Fibroblast of skin of left quadriceps (primary cell): ENCODE results near the gene APOL6.
A peak's percentile ranks its signal among the peaks of the same experiment; 100 is the strongest.
"Not testable (repeated sequence)": the region's sequence is repeated elsewhere in the genome, so short reads cannot be mapped to it uniquely, and the experiment has no call there.

ENCODE experiments used
- DNase-seq, 2 experiments: peaks; one replicate each; pipeline ENCODE4 v3.0.0-alpha.2; 2013; ENCODE audit warnings: low read depth in 2 of 2

Gene APOL6

GRCh38 chr22:35677460-35678187 is 29.4 kb downstream of the APOL6 start:
- no peak for DNase-seq

GRCh38 chr22:35678836-35679235 is 30.6 kb downstream of the APOL6 start:
- DNase-seq = no peak

- DNase-seq = not testable (repeated sequence)
Observed at GRCh38 chr22:35679492-35679891, 31.2 kb downstream of the APOL6 start.

- no peak for DNase-seq
Observed at GRCh38 chr22:35681454-35682052, 33.3 kb downstream of the APOL6 start.

- DNase-seq = no peak
Observed at GRCh38 chr22:35683560-35683959, 35.3 kb downstream of the APOL6 start.

- DNase-seq = peak in 1 of 2 experiments; percentile 18
Observed at GRCh38 chr22:35684270-35684700, 36.0 kb downstream of the APOL6 start.

- DNase-seq = no peak
Observed at GRCh38 chr22:35684732-35685131, 36.5 kb downstream of the APOL6 start.

GRCh38 chr22:35685731-35686130 is 37.5 kb downstream of the APOL6 start:
- no peak for DNase-seq

GRCh38 chr22:35686298-35686697 is 38.1 kb downstream of the APOL6 start:
- DNase-seq = no peak

GRCh38 chr22:35687461-35687860 is 39.2 kb downstream of the APOL6 start:
- no peak for DNase-seq

GRCh38 chr22:35688913-35689675 is 40.8 kb downstream of the APOL6 start:
- DNase-seq = no peak

- no peak for DNase-seq
Observed at GRCh38 chr22:35690001-35690400, 41.8 kb downstream of the APOL6 start.

GRCh38 chr22:35695202-35695601 is 47.0 kb downstream of the APOL6 start:
- no peak for DNase-seq

GRCh38 chr22:35697142-35697541 is 48.9 kb downstream of the APOL6 start:
- DNase-seq = no peak

- not testable (repeated sequence) for DNase-seq
Observed at GRCh38 chr22:35699852-35700251, 51.6 kb downstream of the APOL6 start.

- no peak for DNase-seq
Observed at GRCh38 chr22:35703861-35704584, 55.8 kb downstream of the APOL6 start.

GRCh38 chr22:35705141-35705540 is 56.9 kb downstream of the APOL6 start:
- DNase-seq = peak; percentile 75 to 76

GRCh38 chr22:35708453-35708852 is 60.2 kb downstream of the APOL6 start:
- DNase-seq = no peak

GRCh38 chr22:35708917-35709316 is 60.7 kb downstream of the APOL6 start:
- no peak for DNase-seq

- no peak for DNase-seq
Observed at GRCh38 chr22:35711336-35711735, 63.1 kb downstream of the APOL6 start.

- DNase-seq = no peak
Observed at GRCh38 chr22:35712672-35713071, 64.4 kb downstream of the APOL6 start.

- no peak for DNase-seq
Observed at GRCh38 chr22:35717572-35717971, 69.3 kb downstream of the APOL6 start, which contains the start of gene APOL5. Gene APOL5 (plus strand): TSS chr22:35717872. CDS start chr22:35717872, 0 bp downstream.
